Liver (tissue), 3 donors: Measurements from ENCODE around the gene TGM3.

Experiments
- GABPA ChIP-seq, 2 donors: IDR thresholded peaks in 1 of 2; conservative IDR thresholded peaks in 1 of 2; 2 replicates each; pipeline ENCODE4 v1.6.1; 2016; ENCODE audit warnings: antibody characterized with exemption in 2 of 2, mild to moderate bottlenecking in 1 of 2, moderate library complexity in 1 of 2
- RAD21 ChIP-seq, 2 donors: IDR thresholded peaks; 2 replicates each; pipeline ENCODE4 v1.6.1; 2016; ENCODE audit warnings: antibody characterized with exemption in 2 of 2, mild to moderate bottlenecking in 2 of 2
- SP1 ChIP-seq: IDR thresholded peaks from 2 replicates; pipeline ENCODE4 v1.6.1; 2018; ENCODE audit warnings: antibody characterized with exemption, mild to moderate bottlenecking
- TAF1 ChIP-seq: conservative IDR thresholded peaks from 2 replicates; pipeline ENCODE4 v1.6.1; 2016; ENCODE audit warnings: antibody characterized with exemption, mild to moderate bottlenecking
- YY1 ChIP-seq: IDR thresholded peaks from 2 replicates; pipeline ENCODE4 v1.6.1; 2016; ENCODE audit warnings: antibody characterized with exemption, mild to moderate bottlenecking
- TF ChIP-seq, protein P1 (sequence below): fragments of 150-350 bp; IDR thresholded peaks from 2 replicates; pipeline ENCODE4 v1.5.1; 2017; ENCODE audit warnings: improper control_type of control experiment, low read depth, low read length; ENCODE audit not compliant: missing input control
- TF ChIP-seq, protein P2 (sequence below): IDR thresholded peaks from 2 replicates; pipeline ENCODE4 v1.6.1; 2016; ENCODE audit warnings: antibody characterized with exemption
- donor health status: healthy.
- donor health status: healthy.

DNA sequence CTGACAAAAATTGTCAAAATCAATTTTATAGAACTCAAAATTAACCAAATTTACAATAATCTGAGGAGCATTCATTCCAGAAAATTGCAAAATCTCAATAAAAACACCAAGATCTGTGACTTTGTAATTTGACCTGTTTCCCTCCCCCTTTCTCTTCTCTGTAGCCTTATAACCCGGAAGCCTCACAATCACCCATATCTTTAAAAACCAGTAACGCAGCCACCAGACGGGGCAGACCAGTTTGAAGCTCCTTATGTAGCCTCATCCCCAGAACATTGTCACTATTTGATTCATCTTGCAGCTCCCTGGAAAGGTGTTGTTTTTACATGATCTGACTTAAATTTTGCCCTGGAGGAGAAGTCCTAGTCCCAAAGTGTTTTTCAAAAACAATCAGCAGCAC lies 57.4 kb downstream of the TGM3 start:
- TF ChIP-seq RAD21 (IDR thresholded peaks at IDR 0.05) (no peak), YY1 (no peak), GABPA (IDR thresholded peaks at IDR 0.05 in 1 of 2, conservative IDR thresholded peaks at IDR 0.05 in 1 of 2) (no peak), SP1 (no peak), TAF1 (no peak)
- TF ChIP-seq, protein P1, sequence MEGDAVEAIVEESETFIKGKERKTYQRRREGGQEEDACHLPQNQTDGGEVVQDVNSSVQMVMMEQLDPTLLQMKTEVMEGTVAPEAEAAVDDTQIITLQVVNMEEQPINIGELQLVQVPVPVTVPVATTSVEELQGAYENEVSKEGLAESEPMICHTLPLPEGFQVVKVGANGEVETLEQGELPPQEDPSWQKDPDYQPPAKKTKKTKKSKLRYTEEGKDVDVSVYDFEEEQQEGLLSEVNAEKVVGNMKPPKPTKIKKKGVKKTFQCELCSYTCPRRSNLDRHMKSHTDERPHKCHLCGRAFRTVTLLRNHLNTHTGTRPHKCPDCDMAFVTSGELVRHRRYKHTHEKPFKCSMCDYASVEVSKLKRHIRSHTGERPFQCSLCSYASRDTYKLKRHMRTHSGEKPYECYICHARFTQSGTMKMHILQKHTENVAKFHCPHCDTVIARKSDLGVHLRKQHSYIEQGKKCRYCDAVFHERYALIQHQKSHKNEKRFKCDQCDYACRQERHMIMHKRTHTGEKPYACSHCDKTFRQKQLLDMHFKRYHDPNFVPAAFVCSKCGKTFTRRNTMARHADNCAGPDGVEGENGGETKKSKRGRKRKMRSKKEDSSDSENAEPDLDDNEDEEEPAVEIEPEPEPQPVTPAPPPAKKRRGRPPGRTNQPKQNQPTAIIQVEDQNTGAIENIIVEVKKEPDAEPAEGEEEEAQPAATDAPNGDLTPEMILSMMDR, result no peak
- TF ChIP-seq, protein P2, sequence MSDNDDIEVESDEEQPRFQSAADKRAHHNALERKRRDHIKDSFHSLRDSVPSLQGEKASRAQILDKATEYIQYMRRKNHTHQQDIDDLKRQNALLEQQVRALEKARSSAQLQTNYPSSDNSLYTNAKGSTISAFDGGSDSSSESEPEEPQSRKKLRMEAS, result no peak
